NCI-H524 treated with DMSO at 0.1 percent for 48 hours (cell line): ENCODE measurements around the gene ZNF469.
"Not testable (repeated sequence)": the region's sequence is repeated elsewhere in the genome, so short reads cannot be mapped to it uniquely, and the experiment has no call there.

ENCODE experiments used
- DNase-seq: peaks from one replicate; lab custom pipeline; 2025; lab: John Stamatoyannopoulos, UW

Gene ZNF469

DNA sequence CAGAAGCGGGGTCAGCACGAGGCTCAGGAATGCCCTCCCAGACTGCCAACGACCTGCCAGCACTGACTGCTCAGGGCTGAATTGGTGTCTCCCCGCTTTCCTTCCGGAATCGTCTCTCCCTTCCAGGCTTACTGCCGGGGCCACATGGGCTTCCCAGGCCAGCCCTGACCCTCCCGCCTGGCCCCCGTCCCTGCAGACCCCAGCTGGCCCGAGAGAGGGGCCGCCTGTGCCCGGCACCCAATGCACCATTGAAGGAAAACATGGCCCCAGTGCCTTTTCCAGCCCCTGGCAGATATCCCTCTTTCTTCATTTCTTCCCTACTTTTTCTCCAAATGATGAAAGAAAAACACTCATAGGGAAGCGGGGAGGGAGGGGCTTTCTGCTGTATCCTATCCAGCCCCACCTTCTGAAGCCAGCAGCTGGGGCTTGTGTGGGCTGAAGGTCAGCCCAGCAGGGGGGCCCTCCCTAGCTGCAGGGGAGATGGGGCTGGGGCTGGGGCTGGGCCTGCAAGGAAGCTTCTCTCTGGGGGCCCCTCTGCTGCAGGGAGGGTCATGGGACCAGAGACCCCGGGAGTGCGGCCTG is 25.9 kb downstream of the ZNF469 start:
- no peak for DNase-seq

DNA sequence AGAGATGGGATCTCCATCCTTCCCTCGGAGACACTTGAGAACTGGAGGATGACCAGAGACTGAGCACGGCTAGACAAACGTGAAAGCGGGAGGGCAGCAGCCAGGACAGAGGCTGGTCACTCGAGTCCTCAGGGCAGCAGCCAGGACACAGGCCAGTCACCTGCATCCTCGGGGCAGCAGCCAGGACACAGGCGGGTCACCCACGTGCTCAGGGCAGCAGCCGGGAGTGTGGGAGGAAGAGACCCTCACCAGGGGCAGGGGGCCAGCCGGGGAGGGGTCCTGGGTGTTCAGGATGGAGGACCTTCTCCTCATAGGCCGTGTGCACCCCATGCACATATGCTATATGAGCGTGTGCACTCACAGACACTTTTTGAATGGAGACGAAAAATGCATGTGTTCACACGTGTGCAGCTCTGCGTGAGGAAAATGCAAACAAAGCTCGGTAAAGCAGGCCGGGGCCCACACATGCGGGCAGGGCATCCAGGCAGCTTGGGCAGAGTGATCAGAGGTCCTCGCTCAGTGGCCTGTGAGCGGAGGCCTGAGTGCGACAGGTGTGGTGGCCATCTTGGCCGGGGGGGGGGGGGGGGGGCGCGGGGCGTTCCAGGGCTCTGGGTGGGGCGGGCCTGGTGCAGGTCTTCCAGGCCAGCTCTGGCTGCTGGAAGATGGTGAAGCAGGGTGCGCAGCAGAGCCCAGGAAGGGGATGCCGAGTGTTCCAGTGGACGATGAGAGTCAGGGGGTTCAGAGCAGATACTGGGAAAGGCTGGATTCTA is 26.7 kb downstream of the ZNF469 start:
- DNase-seq = no peak

DNA sequence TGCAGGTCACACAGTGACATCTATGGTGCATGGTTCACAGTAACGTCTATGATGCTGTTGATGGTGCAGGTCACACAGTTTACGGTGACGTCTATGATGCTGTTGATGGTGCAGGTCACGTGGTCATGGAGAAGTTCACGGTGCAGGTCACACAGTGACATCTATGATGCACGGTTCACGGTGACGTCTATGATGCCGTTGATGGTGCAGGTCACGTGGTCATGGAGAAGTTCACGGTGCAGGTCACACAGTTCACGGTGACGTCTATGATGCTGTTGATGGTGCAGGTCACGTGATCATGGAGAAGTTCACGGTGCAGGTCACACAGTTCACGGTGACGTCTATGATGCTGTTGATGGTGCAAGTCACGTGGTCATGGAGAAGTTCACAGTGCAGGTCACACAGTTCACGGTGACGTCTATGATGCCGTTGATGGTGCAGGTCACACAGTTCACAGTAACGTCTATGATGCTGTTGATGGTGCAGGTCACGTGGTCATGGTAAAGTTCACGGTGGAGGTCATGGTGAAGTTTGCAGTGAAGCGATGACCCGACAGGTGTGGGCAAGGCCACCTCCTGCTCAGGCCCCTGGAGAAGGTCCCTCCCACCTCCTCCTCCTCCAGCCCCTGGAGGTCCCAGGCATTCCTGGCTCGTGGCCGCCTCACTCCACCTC is 27.7 kb downstream of the ZNF469 start:
- DNase-seq = not testable (repeated sequence)

DNA sequence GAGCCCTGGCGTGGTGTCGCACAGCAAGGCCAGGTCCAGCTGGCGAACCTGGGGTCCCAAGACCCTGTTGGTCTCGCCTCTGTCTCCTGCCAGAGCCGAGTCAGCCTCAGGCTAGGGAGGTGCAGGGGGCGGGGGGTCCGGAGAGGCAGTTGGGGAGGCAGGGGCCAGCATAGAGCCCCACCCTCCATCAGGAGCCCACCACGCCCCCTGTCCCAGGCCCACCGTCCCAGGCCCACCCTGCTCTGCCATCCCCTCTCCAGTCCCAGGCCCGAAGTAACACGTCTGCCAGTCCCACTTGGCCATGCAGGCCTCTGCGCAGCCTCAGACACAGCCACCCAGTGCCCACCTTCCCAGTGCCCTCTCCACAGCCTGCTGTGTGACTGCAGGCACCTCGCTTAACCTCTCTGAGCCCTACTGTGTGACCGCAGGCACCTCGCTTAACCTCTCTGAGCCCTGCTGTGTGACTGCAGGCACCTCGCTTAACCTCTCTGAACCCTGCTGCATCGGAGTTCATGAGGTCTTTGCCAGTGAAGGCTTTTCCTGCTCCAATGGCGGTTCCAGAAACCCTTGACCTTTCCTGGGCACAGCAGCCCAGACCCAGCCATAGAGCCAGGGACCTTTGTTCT is 29.3 kb downstream of the ZNF469 start:
- no peak for DNase-seq

DNA sequence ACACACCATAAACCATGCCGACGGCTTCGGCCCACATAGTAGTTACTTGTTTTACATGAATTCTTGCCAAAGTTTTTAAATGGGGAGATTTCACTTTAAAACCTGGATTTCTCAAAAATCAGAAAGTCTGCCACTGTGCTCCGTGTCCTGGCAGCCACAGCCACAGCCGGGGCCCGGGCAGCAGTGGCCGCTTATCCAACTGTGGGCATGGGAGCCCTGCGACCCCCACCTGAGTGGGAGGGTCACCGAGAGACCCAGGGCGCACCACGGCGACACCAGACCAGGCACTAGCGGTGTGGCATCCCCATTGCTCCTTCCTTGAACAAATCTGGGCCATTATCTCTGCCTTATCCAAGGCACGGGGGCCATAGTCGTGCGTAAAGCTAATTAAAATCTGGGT is 30.0 kb downstream of the ZNF469 start:
- no peak for DNase-seq

DNA sequence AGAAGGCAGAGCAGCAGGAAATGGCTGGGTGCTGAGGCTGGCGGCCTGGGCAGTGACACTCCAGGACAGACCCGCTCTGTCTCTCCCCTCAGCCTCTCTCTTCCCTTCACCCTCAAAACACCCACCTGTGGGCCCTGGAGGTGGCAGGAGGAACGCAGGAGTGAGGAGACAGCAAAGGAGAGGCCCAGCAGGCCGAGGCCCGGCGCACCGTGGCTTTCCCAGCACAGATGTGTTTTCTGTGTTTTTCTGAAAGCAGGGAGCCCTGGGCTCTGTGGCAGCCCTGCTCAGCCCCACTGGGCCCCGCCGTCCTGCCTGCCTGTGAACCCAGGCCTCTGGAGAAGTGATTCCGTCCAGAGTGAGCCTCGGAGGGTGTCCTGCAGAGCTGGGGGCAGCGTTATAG is 30.5 kb downstream of the ZNF469 start:
- DNase-seq = no peak

DNA sequence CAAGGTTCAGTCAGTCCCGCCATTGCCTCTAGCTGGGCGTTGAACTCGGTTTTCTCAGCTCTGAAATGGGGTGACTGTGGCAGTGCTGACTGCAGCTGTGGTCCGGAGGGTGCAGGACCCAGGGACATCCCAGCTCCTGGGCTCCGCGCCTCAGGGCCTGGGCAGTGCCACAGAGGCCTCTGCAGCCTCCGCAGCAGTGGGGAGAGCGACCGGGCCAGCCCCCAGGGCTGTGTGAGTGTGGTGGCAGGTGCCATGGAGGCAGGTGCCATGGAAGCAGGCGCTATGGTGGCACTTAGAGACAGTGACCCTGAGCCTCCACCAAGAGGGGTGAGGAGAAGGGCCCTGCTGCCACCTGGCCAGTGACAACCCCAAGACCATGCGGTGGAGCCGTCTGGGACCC is 30.9 kb downstream of the ZNF469 start:
- no peak for DNase-seq

DNA sequence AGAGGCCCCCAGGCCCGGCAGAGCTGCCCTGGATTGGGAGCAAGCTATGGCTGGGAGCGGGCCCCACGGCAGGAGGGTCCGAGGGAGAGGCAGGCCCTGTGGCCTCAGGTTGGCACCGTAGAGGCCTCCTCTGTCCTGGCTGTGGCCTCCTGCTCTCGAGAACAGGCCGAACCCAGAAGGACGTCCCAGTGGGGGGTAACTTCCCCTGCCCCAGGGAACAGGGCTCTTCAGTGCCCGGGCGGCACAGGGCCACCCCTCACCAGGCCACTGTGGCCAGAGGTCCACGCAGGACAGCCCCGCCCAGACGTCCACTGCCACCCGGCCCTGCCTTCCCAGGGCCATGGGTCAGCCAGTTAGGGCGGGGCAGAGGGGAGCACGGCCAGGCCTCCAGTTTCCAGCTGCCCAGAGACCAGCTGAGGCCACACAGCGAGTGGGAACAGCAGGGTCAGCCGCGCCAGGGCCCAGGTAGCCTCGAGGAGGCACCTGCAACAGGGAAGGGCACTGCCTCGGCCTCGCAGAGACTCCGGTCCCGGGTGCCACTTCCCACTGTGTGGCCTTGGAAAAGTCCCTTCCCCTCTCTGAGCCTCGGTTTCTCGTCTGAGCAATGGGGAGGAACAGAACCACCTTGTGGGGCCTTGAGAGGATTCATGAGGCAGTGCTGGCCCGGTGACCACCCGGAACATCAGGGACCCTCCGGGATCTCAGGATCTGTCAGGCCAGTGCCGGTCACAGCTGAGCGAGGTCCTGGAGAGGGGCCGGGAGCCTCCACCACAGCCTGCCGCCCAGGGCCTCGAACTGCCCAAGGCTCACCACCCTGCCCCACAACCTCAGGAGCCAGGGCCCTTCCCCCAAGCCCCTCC is 32.0 kb downstream of the ZNF469 start:
- no peak for DNase-seq

DNA sequence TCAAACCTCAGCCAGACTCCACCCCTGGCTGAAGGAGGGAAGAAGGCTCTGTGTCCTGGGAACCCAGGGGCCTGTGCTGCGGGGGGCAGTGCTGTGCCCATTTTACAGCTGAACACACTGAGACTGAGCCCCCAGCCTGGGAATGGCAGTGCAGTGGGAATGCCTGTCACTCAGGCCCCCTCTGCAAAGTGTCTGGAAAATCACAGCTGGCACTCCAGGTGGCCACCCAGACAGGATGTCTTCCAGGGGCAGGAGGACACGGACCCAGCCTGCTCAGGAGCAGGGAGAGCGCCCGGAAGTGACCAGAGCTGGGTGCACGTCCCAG is 32.6 kb downstream of the ZNF469 start:
- no peak for DNase-seq

DNA sequence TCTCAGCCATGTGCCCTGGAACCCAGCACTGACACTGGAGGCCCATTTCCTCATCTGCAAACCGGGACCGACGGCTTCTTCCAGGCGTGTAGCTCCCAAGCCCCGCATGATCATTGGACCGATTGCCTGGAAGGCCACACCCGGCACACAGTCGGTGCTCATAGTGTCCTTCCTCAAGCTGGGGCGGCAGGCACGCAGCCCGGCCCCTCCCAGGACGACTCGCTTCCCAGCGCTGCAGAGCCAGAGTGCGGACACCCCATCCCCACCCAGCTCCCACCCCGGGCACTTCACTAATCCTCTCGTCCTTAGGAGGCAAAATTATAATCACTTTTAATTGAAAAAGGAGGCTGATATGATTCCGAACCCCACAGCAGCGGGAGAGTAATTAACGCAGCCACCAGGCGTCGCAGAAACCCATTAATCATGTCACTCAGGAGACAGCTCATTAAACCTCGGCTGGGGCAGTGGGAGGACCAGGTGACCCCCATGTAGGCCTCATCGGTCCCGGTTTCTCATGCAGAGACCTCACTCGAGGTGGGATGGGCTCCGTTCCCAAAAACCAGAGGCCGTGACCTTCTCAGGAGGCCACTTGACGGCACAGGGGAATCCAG is 33.1 kb downstream of the ZNF469 start:
- DNase-seq = peak; percentile 32

DNA sequence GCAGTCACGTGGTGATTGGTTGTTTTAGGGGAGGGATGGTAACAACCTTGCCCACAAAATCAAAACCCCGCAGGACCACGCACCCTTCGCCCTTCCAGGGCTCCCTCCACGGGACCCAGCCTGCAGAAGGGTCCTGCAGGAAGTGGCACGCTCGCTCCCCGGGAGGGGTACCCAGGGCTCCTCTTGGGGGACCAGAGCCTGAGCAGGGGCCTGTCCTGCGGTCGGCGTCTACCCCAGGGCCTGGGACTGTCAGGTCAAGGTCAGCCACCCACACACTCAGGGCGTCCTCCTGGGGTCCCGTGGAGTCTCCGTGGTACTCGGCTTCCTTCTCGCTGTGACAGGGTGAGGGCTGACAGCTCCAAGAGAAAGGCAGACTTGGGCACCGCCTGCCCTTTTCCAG is 33.9 kb downstream of the ZNF469 start:
- no peak for DNase-seq

DNA sequence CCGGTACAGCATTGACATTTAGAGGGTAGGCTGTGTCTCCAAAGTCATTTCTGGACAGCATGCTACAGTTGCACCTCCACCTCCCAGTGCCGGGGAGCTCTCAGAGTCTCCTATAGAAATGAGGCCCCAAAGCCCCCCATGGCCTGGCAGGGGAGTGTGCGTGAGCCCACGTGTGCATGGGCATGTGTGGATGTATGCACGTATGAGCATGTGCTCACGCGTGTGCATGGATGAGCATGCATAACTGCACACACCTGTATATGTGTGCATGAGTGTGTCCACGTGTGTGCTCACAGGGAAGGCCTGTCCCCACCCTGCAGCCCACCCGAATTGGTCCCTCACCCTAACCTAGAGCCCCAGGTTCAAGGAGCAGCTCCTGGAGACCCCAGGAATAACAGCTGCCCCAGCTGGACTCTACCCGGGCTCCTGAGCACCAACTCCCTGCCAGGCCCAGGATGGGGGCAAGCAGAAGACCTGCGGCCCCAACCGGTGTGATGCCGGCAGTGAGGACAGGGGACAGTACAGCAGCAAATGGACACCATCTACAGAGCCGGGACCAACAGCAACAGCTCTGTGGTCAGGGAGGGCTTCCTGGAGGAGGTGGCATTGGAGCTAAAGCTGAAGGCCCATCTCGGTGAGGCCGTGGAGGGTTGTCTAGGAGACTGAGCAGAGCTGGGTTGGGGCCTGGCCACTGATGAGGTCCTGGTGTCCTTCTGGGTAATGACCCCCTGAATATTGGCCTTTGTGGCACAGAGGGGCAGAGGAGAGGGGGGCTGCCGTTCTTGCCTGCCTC is 35.1 kb downstream of the ZNF469 start:
- no peak for DNase-seq

DNA sequence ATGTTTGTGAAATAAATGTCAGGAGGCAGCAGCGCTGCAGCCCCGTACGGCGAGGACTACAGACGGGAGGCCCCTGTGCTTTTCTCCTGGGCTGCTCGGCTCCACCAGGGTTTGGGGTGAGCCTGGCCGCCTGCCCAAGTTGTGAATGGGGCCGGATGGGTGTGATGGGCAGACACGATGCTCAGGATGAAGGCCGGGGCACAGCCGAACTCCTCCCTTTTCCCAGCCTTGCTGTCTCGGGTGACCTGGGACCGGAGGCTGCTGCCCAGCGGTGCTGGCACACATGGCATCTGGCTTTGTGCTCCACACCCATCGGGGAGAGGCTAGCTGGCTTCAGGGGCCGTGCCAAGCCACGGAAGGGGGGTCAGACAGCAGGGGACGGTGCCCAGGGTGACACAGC is 36.1 kb downstream of the ZNF469 start:
- DNase-seq = no peak

DNA sequence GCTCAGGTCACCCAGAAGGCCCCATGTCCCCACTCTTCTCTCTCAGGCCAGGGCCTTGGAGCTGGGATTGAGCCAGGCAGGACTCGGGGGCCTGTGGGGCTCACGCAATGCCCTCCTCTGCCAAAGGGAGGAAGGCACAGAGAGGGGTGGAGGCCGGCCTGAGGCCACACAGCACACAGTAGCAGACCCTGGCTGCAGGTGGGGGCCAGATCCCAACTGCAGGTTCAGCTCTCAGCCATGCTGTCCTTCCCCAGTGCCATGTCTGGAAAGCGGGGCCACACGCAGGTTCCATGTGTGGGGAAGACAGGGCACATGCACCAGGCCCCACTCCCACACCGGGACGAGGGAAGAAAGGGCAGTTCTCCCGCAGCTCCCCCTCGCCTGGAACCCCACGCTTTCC is 37.0 kb downstream of the ZNF469 start:
- no peak for DNase-seq

DNA sequence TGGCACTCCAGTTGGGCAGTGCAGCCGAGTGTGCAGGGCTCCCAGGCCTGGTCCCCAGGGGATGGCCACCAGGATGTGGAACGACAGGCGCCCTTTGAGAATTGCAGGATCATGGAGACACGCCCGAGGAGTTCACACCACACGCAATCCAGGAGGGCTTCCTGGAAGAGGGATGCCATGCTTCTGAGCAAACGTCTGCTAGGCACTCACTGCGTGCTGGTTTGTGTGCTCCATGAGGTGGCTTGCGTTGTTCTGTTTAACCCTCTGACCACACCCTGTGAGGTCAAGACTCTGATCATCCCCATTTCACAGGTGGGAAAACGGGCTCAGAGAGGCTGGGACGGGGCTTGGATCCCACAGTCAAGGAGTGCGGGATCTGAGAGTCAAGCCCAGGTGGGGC is 37.7 kb downstream of the ZNF469 start:
- no peak for DNase-seq

DNA sequence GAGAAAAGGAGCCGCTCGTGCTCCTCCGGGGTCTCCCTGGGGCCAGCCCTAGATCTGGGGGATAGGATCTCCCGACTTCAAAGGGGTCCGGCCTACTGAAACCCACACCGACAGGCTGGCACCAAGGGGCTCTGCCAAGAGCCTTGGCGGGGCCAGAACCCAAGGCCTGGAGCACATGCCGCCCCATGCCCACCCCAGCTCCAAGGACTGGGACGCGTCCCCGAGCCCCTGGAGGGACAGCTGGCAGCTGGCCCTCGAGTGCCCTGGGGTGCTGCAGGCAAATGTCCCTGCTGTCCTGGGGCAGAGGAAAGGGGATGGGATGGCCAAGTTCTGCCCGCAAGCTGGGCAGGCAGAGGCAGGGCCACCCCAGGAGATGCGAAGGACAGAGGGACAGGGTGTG is 38.5 kb downstream of the ZNF469 start:
- DNase-seq = no peak

DNA sequence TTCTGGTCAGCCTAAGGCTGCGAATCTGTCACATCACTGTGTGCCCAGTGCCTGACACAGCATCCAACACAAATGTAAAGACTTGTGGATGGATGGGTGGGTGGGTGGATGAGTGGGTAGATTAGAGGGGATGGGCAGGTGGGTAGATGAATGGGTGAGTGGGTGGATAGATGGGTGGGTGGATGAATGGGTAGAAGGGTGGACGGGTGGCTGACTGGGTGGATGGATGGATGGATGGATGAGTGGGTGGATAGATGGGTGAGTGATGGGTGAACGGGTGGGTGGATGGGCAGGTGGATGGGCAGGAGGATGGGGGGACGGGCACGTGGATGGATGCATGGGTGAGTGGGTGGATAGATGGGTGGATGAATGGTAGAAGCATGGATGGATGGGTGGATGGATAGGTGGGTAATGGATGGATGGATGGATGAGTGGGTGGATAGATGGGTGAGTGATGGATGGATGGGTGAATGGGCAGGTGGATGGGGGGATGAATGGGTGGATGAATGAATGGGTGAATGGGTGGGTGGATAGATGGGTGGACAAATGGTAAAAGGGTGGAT is 39.2 kb downstream of the ZNF469 start:
- no peak for DNase-seq

DNA sequence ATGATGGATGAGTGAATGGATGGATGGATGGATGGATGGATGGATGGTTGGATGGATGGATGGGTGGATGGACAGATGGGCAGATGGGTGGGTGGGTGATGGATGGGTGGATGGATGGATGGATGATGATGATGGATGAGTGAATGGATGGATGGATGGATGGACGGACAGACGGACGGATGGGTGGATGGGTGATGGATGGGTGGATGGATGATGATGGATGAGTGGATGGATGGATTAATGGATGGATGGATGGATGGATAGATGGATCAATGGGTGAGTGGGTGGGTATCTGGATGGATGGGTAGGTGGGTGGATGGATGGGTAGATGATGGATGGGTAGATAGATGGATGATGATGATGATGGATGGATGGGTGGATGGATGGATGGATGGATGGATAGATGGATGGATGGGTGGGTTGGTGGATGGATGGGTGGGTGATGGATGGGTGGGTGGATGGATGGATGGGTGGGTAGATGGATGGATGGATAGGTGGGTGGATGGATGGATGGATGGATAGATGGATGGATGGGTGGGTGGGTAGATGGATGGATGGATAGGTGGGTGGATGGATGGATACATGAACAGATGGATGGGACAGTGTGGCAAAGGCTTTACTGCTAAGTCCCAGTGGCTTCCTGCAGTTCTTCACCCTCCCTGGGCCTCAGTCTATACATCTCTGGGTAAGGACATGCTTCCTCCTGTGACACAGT is 40.1 kb downstream of the ZNF469 start:
- no peak for DNase-seq

DNA sequence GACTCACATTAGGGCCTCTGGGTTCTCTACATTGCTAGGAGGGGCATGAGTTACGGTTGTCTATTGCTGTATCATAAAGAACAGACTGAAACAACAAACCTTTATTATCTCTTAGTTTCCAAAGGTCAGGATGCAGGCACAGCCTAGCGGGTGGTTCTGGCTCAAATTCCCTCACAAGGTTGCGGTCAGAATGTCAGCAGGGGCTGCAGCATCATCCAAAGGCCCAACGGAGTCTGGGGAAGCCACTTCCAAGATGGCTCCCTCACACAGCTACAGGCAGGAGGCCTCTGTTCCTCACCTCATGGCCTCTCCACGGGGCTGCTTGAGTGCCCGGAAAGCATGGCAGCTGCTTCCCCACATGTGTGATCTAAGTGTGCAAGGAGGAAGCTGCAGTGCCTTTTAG is 40.7 kb downstream of the ZNF469 start:
- no peak for DNase-seq
